GM21825 (cell line): ENCODE results near the gene MTARC1.

Experiments used
- ATAC-seq: cut with Tn5 transposase; IDR thresholded peaks from one replicate; pipeline ENCODE4 v1.9.1; 2021; ENCODE audit warnings: mild to moderate bottlenecking, moderate library complexity; ENCODE audit not compliant: unreplicated experiment

Gene MTARC1

DNA sequence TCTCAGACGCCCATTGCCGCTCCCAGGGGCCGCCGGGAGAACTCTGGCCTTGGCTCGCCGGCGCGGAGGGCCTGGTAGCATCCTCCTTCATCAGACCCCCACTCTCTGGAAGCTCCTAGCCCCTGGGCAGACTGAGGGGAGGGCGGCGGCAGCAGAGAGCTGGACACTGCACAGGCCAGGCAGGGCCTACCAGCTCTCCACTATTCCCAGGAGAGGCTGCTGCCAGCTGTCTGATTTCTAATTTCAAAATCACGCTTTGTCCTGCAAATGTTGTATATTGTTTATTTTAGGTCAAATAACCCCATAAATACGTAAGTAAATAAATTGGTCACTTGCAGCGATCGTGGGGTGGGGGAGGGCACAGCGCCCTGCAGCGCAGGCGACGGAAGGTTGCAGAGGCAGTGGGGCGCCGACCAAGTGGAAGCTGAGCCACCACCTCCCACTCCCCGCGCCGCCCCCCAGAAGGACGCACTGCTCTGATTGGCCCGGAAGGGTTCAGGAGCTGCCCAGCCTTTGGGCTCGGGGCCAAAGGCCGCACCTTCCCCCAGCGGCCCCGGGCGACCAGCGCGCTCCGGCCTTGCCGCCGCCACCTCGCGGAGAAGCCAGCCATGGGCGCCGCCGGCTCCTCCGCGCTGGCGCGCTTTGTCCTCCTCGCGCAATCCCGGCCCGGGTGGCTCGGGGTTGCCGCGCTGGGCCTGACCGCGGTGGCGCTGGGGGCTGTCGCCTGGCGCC, at the start of gene MTARC1:
MTARC1 (plus strand) TSS at position 577 of the 732 bp plus-strand sequence; CDS start at position 609, 32 bp downstream.
- ATAC-seq = peak; percentile 65

- no peak for ATAC-seq
Measured at GRCh38 chr1:220741349-220741748, 45.4 kb upstream of the MTARC1 start.

GRCh38 chr1:220741825-220742224, 44.9 kb upstream of the MTARC1 start:
- ATAC-seq = no peak

GRCh38 chr1:220742520-220742919, 44.2 kb upstream of the MTARC1 start:
- no peak for ATAC-seq

DNA sequence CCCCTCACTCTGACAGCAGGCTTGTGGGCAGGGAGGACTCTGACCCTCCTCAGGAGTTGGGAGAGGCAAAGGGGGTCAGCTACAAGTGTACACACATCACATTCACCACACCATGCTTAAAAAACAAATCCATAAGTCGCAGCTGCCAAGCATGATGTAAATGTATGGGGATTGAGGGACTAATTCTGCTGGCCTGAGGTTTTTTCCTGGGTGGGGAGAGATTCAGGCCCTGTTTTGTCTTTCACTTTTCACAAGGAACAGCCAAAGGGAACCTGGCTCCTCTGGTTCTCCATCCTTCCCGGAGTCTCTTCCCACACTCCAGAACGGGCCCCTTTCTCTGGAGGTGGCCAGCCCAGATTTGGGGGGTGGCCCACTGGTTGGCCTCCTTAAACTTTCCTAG, 39.9 kb upstream of the MTARC1 start:
- ATAC-seq = no peak

DNA sequence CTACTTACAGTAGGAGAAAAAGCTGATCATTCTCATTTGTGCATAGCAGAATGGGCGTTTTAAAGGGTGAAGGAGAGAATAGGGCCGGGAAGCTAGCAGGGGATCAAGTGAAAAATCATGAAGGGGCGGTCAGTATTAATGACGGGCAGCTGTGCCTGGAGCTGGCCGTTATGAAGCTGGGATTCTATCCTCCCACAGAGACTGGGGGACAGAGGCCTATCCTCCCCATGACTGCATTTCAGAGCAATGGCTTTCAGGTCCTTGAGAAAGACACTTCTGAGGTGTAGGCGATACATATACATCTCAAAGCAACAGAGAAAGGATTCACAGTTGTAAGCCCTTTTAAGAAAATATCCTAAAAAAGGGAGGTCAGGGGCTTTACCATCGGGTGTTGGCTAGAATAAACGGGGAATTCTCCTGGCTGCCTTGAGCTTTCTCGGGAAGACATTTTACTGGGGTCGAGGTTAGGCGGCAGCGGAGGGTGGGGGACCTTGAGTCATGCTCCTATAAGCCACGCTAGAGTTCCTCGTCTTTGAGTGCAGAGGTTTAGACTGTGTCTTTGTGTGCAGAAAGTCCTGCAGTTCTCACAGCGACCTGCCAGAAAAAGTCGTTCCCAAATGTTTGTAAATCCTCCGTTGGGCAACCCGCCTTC, 39.1 kb upstream of the MTARC1 start:
- peak; percentile 13 for ATAC-seq

- ATAC-seq = peak; percentile 92
Measured at GRCh38 chr1:220748089-220748934, 38.4 kb upstream of the MTARC1 start, which contains the start of gene MTARC2. MTARC2 (plus strand) TSS chr1:220748322; CDS start chr1:220748532, 210 bp downstream.

GRCh38 chr1:220748936-220749335, 37.8 kb upstream of the MTARC1 start:
- no peak for ATAC-seq

- no peak for ATAC-seq
Measured at GRCh38 chr1:220750131-220750515, 36.6 kb upstream of the MTARC1 start.

DNA sequence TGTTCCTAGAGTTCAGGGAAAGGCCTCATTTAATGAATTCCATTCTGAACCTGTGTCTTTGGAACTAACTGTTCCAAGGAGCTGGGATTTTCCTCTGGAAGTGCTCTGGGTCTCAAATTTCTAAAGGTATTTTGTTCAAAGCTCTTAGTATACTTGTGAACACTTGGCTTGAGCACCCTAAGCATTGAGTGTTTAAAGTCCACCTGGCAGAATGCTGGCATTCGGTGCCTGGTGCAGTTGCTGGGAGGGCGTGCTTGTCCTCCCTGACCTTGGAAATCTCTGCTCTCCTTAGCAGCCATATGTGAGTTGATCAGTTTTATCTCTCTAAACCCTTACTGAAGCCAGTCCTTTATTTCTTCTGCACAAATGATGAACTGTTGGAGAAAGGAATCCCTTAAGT, 35.6 kb upstream of the MTARC1 start:
- no peak for ATAC-seq

DNA sequence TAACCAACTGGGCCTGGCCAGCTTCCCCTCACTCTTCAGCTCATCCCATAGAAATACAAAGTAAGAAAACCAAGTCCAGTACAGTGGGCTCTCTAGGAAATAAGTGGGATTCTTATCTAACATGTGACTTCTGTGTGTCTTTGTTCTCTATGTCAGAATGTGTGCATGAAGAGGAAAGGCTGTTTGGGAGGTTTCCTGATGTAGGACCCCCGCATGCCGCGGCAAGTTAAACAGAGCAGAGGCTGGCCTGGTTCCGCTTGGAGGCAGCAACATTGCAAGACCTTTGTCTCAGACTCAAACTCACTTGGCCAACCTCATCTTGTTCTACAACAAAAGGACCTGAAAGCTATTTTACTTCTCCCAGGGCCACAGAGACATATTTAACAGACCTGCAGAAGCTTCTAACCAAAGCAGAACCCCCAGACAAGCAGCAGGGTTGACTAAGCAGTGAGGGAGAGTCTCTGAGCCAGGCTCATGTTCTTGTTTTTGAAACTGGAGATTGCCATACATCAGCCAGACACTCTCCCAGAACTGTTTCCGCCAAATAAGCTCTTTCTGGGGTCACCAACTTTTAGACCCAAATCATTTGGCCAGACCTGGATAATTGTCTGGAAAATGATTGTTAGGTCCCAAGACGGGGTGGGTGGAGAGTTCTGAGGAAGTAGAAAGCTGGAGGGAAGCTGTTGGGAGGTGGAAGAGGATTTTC, 32.3 kb upstream of the MTARC1 start:
- ATAC-seq = no peak

GRCh38 chr1:220754918-220755295, 31.8 kb upstream of the MTARC1 start:
- ATAC-seq = no peak

DNA sequence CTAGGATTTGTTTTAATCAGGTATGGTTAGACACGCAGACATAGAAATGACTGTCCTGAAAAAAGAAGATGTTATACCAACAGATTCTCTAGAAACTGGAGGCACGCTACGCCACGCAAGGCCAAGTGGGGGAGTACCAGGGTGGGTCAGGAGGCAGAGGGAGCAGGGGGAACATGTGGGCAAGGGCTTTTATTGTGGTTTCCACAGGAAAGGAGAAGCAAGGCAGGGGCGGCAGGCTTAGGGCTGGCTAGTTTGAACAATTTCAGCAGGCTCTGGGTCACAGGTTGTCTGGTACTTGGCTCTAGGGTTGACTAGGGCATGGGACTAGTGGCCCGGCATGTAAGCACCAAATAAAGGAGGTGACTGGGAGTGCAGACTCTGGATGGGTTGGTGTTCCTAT, 31.4 kb upstream of the MTARC1 start:
- ATAC-seq = no peak

DNA sequence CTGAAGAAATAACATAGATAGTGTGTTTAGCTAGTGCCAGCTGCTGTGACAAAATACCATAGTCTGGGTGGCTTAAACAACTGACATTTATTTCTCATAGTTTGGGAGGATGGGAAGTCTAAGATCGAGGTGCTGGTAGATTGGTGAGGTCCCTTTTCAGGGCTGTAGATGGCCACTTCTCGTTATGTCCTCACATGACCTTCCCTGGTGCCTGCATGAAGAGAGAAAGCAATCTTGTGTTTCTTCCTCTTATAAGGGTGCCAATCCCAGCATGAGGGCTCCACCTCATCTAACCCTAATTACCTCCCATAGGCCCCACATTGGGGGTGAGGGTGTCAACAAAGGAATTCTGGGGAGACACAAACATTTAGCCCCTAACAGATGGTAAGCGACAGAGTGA, 29.3 kb upstream of the MTARC1 start:
- no peak for ATAC-seq

DNA sequence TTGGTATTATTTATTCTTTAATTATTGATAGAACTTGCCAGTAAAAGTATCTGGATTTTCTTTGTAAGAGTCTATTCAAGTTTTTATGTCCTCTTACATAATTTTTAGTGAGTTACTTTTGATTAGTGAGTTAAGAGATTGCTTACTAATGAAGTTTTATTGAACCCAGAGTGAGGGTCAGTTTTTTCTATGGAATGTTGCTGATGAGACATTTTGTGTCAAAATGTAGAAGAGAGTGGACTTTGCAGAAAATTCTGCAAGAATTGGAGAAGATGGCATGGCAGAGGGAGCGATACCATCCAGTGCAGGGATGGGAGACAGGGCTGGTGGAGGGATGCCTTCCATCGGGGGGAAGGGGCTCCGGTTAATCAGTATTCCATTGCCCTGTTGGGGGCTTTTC, 27.6 kb upstream of the MTARC1 start:
- no peak for ATAC-seq

DNA sequence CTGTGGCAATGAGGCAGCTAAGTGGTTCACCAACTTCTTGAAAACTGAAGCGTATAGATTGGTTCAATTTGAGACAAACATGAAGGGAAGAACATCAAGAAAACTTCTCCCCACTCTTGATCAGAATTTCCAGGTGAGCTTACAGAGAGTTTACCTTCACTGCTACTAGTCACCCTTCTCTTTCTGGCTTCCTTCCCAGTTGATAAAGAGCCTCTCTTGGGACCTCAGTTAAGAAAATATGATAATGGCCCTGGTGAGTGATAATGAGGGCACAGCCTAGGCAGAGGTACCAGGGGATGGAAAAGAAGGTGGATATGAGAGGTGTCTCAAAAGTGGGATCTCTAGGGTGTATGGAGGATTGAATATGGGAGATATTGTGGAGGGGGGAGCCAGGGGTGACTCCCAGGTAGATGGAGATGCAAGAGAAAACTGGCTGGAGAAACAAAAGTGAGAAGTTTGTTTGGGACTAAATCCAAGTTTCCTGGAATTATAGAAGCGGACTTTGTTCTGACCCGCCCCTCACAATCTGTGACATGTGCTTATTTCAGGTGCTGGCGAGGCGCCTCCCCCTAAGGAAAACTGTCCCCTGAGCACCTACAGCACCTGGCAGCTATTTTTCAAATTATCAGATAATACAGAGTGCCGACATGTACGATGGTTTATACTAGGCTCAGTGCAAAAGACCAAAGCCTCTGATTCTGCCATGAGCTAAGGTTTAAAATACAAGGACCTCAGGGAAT, 24.9 kb upstream of the MTARC1 start:
- ATAC-seq = no peak

DNA sequence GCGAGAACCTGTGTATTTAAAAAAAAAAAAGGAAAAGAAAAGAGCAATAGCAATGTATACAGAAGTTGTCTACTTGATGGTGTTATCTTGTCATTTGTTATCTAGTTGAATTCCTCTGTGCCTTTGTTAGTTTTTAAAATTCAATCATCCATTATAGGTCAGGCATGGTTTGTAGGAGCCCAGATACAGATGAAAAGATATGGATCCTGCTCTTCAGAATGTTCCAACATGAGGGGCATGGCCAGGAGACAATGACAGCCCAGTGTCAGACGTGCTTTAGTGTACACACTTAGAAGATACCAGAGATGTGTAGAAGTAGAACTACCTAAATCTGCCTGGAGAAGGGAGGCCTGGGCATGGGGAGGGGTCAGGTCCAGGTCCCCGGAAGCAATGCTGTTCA, 22.0 kb upstream of the MTARC1 start:
- ATAC-seq = no peak

DNA sequence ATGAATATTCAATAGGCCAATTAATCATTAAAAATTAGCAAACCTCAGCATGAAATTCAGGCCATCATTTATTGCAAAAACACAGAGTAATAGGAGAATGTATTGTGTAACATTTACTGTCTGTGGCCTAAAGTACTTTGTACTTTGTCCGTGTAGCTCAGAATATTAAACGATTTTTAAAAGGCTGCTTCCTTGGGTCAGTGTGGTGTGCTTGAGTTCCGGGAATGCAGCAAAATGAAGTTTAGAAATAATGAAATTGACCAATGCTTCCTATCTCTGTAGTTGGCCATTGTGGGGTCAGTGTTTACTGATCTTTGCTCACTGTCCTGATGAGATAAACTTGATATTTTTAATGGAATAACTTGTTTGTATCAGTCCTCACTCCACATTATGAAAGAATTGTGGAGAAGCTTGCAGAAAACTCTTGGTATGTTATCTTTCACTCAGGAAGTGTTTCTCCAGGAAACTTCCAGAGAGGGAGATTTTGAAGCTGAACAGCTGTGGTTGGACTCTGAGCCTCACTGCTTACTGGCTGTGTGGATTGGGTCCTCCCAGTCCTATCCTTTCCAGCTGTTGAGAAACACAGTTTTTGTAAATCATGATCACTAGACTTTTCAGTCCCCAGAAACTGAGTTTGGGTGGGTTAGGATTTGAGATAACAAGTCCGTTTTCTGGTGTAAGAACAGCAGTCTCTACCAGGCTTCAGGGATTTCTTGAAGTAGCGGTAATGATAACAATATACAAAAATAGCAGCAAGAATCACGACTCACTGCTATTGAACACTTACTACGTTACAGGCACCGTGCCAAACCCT, 19.2 kb upstream of the MTARC1 start:
- no peak for ATAC-seq

DNA sequence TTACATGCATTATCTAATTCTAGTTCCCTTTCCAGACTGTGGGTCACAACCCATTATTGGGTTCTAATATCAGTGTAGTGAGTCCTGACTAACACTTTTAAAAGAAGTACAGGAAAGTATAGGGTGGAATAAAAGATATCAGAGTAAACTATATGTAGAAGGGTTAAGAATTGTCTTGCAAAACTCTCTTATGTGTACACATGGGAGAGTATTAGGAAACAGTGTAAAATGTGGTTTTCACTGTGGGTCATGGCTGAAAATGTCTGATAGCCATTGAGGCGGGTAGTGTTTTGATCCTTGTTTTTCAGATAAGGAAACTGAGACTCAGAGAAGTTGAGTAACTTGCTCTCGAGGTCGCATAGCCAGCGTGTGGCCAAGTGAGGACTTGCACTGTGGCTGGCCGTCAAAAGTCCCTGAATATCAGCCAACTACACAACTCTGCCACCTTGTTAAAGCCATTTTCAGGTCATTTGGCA, 18.5 kb upstream of the MTARC1 start:
- ATAC-seq = no peak
